Heart left ventricle (tissue), 13 donors: ENCODE measurements around the gene DUSP16.

Experiments
- CTCF ChIP-seq, 12 donors: fragments of 200-600 bp; sonication (generic) in 4 of 12; IDR thresholded peaks; one replicate each; pipeline versions ENCODE4 v1.5.0 to v1.8.0; 2018 to 2022; ENCODE audit warnings: antibody characterized with exemption in 12 of 12, mild to moderate bottlenecking in 5 of 12
- POLR2A ChIP-seq, 2 donors: fragments of 450-650 bp; IDR thresholded peaks; one replicate each; pipeline ENCODE4 v1.6.1; 2017; ENCODE audit warnings: antibody characterized with exemption in 2 of 2, mild to moderate bottlenecking in 2 of 2, moderate library complexity in 2 of 2
- donor health status: ischemic (EF 13 %, LVEDD 7.1; RV severe dilation, severe dysfunction).
- donor health status: DM: no; HTN: yes; CAD: no.
- donor health status: DM: no; HTN: no; CAD: no.
- donor health status: ischemic (EF 25% LVEDD 6.9; RV normal size, moderate dysfunction).
- donor health status: ischemic (EF 25% LVEDD 5.7; RV mildly dilated, moderate dysfunction).
- donor health status: ischemic (EF 35%, LVEDD 5.7; RV mildly dilated, moderate dysfunction).
- donor health status: nonischemic (EF 11% LVEDD 7.7; RV severe dilation, severe dysfunction).
- donor health status: DM: yes; HTN: yes; CAD: no.
- donor health status: PGD.
- donor health status: ischemic (EF 29% LVEDD 5.4; RV normal size, mild dysfunction).
- donor health status: nonischemic (EF 23%, LVEDD 6.1; RV moderate dilation, normal function).

GRCh38 chr12:12488296-12488695, 74.4 kb downstream of the DUSP16 start:
- TF ChIP-seq CTCF (IDR thresholded peaks at IDR 0.05) (no peak), POLR2A (IDR thresholded peaks at IDR 0.05) (no peak)
